Superior temporal gyrus (tissue), 1 donor: ENCODE results near the gene AOAH.
A peak's percentile ranks its signal among the peaks of the same experiment; 100 is the strongest.

Experiments used
- DNase-seq: peaks from one replicate; pipeline ENCODE4 v3.0.0-alpha.2; 2016; ENCODE audit errors: extremely low spot score

AOAH gene

DNA sequence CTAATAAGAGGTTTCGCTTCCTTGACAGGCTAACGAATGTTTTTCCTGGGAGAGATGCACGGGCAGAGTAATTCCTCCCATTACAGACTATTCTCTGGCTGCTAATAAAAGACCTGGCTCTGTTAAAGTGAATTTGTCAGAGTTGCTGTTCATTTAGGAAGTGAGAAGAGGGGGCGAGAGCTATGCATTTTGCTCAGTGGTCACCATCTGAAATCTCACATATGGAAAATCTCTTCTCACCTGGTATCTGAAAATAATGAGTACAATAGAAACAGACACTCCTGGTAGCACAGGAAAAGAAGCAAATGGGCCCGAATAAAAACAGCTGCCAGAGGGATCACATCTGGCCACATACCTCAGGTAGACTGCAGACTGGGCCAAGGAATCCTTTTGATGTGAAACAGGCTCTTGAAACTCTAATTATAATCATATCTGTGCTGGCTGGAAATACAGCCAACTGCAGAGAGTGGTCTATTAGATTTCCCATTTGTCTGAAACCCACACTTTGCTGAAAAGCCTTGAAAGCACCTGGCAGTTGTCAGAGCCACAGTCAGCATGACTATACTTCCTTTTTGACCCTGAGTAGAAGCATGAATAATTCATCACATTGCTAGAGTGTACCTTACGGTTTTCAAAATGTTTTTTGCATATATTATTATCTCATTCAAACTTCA lies 33.6 kb downstream of the AOAH start:
- no peak for DNase-seq

DNA sequence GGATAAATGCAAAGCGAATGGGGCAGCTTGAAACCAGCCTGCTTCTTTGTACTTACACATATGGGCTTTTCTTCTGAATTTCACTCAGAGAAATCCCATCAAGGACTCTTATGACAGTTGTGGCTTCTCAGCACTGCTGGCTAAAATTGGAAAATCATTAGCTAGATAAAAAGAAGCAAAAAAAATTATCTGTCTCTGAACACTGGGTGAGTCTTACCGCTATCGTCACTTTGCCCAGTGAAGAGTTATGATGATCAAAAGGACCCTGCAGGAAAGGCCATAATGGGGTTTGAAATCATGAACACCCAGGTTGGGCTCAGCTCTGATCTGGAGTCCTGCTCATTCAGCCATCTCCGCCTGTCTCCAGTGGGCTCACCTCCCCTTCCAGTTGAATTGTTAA lies 34.3 kb downstream of the AOAH start:
- DNase-seq = no peak

DNA sequence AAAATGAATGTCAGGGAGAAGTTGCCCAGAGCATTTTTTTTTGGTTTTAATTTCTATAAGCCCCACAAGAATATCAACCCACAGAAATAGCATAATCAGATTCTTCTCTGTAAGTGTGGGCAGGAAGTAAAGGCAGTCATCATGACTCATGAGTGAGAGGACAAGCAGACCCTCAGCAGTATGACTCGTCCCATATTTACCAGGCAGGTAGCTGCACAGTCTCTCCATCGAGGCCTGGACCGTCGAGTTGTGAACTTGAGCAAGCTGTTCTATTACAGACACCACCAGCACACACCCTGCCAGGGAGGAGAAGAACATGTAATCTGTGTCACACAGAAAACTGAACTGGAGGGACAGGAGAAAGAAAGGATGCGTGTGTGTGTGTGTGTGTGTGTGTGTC lies 37.8 kb downstream of the AOAH start:
- no peak for DNase-seq

DNA sequence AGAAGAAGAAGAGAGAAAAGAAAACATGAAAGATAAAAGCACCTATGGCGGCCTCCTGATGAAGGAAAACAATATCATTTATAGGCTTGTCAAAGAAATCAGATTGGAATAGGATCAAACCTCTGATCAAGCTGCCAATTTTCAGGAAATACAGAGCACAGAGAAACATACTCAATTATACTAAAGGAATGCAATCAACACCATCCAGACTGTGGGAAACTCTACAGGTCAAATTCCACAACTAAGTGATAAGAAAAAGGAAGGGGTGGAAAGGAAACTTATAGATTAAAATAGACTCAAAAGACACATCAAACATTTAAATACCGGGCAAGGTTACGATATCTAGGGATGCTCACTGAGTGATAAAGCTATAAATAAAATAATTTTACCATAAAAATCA lies 39.3 kb downstream of the AOAH start:
- no peak for DNase-seq

DNA sequence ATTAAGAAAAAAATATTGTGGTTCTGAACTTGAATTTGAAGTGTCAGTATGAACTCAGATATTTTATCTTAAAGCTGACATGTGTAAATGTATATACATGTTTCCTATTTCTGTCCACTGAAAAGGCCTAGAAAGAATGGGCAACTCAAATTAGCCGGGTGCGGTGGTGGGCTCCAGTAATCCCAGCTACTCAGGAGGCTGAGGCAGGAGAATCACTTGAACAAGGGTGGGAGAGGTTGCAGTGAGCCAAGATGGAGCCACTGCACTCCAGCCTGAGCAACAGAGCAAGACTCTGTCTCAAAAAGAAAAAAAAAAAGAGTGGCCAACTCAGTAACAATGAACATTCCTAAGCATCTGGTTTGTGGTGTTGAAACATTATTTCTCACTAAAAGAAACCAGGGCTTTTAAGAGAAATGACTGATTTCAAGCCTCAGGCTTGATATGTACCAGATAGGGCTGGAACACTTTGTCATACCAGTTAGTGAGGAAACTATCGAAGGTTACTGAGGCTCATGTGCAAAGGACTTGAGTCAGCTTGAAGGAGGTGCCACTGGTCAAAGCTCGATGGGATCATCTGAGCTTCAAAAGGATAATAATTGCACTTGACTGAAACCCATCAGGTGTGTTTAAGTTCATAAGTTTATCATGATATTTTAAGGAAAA lies 40.5 kb downstream of the AOAH start:
- no peak for DNase-seq

DNA sequence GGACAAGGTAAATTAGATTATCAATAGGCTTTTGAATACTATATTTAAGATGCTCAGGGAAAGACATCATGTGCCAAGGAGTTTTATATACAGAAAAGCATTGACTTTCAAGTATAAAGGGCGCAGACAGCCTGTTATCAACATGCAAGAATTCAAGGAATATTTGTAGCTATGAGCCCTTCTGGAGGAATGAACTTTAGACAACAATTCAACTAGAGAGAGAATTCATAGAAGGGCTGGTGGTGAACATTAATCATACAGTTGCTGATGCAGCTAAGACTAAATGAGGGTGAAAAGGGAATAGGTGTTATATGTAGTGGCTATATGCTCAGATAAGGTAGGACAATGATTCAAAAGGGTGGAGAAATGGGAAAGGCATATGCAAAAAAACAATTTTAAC lies 41.2 kb downstream of the AOAH start:
- DNase-seq = no peak

DNA sequence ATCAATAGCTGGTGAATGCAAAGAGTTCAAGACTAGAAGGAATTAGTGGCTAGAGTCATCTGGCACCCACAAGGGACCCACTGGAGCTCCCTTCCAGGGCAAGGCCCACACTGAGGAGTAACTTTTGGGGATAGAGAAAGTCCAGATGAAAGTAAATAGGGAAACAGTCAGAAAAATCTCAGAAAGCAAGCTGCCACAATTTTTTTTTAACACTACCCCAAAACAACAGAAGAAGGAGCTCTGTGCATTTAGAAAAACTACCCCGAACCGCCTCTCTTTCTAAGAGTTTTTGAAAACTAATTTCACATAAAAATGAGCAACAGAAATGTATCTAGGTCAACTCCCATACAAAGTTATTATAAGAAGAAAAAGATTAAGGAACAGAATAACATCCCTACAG lies 42.2 kb downstream of the AOAH start:
- no peak for DNase-seq

DNA sequence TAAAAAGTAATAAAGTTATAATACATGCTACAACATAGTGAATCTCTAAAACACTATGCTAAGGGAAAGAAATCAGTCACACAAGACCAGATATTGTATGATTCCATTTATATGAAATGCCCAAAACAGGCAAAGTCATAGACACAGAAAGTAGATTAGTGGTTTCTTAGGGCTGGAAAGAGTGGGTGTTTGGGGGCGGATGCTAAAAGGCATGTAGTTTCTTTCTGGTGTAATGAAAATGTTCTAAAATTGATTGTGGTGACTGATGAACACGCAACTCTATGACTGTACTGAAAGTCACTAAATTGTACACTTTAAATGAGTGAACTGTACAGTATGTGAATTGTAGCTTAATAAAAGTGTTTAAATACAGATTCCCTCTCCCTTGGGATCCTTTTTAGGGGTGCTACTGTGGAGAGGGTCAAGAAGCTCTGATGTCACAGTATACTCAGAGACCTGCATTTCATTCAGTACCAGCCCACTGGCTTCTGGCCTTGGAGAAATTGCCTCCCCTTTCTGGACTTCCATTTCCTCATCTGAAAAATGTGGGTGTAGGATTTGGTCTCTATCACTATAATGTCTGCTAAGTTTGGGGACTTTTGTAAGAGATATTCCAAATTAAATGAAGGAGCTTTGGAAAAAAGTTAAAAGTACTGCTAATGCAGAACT lies 46.4 kb downstream of the AOAH start:
- no peak for DNase-seq

DNA sequence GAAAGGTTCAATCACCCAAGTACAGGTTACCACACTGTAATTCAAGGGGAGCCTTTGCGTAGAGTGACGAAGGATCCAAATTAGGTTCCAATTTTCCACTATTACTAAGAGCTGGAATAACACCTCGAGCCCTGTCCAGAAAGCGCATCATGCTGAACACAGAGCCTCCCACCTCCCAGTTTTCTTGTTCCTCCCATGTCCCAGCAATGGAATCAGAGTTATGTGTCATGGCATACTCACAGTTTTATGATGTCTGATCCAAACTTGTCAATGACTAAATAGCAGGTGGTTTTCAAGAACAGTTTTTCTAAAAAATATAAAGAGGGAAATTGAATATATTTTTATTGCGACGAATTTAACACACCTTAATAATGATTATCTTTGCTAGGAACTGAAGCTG lies 50.6 kb downstream of the AOAH start:
- no peak for DNase-seq

DNA sequence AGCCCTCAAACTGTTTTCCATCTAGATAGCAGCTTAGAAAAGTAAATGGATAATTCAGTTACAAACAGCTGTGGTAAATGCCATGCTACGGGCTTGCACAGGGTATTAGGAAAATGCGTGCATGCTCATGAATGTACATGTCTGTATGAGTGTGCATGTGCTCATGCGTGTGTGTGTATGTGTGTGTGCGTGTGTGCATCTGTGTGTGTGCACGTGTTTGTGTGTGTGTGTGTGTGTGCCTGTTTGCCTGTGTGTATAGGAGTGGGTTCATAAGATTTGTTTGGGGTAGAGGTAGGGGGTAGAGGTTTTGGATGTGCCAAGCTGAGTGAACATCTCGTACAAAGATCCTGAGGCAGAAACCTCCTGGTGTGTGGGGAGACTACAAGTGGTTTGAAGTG lies 52.9 kb downstream of the AOAH start:
- no peak for DNase-seq

DNA sequence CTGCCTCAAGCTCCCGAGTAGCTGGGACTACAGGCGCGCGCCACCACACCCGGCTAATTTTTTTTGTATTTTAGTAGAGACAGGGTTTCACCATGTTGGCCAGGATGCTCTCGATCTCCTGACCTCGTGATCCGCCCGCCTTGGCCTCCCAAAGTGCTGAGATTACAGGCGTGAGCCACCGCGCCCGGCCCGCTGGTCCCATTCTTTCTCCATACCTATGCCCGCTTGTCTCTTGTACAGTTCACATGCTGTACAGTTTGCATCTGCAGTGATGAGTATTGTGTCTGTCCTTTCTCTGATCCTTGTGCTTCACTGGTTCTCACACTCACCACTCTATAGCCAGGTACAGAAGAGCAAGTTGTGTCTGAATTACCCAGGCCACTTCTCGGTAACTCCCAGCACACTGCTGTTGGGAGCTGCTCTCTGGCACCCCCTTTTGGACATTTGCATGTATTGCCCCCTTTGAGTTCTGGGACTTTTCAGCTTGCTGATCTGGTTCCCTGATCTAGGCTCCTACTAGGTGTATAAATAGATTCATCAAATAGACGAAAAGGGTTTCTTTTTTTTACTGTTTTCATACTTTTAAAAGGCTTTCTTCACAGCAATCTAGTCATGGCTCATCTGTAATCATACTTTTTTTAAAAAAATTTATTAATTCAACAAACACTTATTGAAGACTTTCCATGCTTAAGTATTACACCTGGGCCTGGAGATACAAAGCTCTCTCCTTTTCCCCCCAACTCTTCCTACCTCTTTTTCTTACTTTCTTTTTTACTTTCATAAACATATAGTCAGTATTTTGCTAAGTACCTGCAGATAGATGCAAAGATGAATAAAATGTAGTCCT lies 53.5 kb downstream of the AOAH start:
- DNase-seq = peak; percentile 91

DNA sequence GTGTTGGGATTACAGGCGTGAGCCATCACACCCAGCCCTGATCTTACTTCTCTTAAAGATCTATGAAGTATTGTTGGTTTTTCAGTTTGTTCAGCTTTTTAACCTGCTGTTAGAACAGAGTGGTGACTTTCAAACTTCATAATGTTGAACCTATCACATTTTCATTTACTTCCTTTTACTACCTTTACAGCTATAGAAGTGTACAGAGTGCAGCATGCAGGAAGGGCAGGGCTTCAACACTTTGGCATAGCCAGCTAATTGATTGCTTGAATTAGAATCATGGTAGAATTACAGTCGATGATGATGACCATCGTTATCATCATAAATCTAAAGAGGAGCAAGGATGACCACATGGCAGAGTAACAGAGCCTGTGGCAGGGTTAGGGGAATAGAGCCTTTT lies 55.5 kb downstream of the AOAH start:
- DNase-seq = no peak

DNA sequence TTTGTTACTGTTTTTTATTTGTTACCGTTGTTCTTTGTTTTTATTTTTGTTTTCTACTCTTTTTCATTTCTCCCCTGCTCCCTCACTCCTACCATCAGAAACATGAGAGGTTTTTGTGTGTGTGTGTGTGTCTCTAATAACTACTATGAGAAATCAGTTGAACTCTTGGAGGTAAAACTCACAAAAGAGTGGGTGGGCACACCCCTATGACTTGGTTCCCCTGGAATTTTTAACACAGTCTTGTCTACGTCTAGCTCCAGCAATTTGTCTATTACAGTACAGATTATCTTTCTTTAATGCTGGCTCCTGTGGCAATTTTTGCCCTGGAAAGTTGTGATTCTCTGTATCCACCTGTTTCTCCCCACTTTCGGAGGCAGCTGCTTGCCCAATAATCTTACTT lies 56.2 kb downstream of the AOAH start:
- DNase-seq = no peak

DNA sequence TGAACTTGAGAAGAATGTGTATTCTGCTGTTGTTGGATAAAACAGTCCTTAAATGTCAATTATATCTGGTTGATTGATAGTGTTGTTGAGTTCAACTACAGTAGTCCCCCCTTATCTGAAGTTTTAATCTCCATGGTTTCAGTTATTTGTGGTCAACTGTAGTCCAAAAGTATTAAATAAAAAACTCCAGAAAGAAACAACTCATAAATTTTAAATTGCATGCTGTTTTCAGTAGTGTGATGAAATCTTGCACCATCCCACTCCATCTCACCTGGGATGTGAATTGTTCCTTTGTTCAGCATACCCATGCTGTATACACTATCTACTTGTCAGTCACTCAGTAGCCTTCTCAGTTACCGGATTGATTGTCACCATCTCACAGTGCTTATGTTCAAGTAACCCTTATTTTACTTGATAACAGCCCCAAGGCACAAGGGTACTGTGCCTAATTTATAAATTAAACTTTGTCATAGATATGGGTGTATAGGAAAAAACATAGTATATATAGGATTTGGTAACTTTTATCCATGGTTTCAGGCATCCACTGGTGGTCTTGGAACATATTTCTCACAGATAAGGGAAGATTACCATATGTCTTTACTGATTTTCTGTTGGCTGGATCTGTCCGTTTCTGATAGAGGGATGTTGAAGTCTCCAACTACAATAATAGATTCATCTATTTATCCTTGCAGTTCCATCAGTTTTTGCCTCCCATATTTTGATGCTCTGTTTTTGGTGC lies 57.1 kb downstream of the AOAH start:
- peak; percentile 58 for DNase-seq

DNA sequence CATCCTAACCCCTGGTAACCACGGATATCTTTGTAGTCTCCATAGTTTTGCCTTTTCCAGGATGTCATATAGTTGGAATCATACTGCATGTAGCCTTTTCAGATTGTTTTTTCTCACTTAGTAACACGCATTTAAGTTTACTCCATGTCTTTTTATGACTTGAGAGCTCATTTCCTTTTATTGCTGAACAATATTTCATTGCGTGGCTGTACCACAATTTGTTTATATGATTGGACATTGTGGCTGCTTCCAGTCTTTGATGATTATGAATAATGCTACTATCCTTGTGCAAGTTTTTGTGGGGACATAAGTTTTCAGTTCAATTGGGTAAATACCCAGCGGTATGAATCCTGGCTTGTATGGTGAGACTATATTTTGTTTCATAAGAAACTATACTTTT lies 60.8 kb downstream of the AOAH start:
- DNase-seq = no peak

DNA sequence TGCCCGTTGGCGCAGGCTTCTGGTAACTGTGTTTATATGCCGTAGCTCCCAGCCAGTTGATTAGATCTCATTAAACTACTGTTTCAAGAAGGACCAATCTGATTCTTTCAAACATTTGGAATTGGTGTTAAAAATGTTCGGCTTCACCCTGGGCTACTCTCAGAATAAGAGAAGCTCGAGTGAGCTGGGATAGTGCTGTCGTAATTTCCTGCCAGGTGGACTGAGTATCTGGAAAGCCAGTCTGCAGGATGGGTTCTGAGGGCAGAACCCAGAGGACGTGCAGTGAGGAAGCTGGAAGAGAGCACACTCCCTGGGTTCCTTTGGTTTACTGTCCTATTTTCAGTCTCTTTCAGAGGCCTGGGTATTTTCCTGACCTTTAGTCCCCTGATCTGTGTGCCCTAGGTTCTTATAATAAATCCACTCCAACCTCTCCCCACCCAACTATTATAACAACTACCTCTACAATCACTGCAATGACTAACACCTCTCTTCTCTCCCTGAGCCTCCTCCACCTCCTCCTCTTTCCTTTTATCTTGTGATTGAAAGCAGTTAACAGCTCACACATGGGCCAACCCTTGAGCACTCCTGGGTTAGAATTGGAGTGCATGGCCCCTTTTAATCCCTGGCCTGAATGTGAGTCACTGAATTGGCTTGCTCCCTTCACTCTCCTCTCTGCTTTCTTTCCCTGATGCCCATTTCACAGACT lies 63.0 kb downstream of the AOAH start:
- DNase-seq = no peak

DNA sequence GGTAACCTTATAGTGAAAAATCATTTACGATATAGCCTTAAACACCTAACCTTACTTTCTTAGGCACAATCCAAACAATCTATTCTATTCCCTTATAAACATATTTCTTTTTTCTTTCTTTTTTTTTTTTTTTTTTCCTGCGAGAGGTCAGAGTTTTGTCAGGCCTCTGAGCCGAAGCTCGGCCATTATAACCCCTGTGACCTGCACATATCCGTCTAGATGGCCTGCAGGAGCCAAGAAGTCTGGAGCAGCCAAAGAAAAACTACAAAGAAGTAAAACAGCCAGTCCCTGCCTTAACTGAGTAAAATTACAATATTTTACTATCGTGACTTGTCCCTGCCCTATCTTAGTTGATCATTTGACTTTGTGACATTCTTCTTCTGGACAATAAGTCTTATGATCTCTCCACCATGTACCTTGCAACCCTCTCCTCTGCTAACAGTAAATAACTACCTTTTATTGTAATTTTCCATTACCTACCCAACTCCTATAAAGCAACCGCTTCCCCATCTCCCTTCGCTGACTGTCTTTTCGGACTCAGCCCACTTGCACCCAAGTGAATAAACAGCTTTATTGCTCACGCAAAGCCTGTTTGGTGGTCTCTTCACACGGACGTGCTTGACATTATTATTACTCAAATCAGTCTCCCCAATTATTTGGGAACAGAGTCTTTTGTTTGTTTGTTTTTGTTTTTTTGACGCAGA lies 64.5 kb downstream of the AOAH start:
- no peak for DNase-seq

DNA sequence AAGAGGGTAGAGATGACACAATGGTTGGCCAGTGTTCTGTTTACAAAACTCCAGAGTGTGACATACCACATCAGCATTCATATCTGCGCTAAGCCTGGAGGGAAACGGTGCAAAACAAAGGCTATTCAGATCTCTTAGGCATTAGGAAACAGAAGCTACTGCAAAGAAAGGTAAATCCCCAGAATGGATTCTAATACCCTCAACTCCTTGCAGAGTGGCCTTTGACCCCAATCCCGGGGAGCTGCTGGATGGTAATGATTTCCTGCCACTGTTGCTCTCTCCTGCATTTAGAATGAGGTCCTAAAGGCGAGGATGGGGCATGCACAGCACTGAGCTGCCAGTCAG lies 65.2 kb downstream of the AOAH start:
- peak; percentile 39 for DNase-seq

DNA sequence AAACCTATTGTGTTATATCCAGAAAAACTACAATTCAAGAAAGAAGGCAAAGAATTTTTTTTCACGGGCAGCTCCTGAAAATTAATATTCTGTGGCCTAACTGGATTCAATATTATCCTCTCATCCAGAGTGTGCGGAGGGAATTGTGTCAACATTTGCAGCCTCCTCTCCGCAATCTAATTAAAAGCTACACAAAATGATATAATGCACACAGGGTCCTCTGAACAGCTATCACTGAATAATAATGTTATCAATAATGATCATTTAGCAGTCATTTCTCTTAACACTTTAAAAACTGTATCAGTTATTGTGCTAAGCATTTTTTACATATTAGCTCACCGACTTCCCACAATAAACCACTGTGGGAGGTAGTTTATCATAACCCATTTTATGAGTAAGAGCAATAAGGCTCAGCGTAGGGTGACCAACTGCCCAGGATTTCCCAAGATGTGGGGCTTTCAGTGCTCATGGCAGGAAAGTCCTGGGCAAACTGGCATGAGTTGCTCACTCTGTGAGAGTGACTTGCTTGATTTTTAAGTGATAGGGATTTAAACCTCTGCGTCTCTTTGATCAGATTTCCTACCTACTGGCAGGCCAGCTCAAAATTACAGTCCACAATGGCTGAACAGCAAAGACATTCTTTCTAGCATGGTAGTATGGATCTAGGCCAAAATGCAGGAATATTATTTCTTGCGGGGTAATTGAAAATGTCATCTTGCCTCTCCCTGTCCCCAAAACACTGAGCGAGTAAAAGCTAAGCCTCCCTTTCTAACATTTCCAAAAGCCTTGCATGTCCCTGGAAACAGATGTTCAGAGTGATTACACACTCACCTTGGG lies 65.7 kb downstream of the AOAH start:
- no peak for DNase-seq
